Activated CD4-positive, alpha-beta T cell treated with anti-CD3 and anti-CD28 coated beads, Interleukin-10, Interleukin-2, amounts not matched to agents 100 ng/mL and 50 ng/mL, durations not matched to agents 16 hours and 8 hours (primary cell): ENCODE data around the gene RYR2.
"Not testable (repeated sequence)": the region's sequence is repeated elsewhere in the genome, so short reads cannot be mapped to it uniquely, and the experiment has no call there.

Experiments
- DNase-seq: peaks from one replicate; pipeline ENCODE4 v3.0.0-alpha.2; 2020

The RYR2 gene

GRCh38 chr1:237091691-237092090 is 49.7 kb downstream of the RYR2 start:
- DNase-seq = no peak

GRCh38 chr1:237093691-237094090 is 51.7 kb downstream of the RYR2 start:
- DNase-seq = no peak

- DNase-seq = no peak
These were observed 56.6 kb downstream of the RYR2 start for GRCh38 chr1:237098541-237098940.

GRCh38 chr1:237103021-237103420 is 61.0 kb downstream of the RYR2 start:
- DNase-seq = no peak

- no peak for DNase-seq
These were observed 62.1 kb downstream of the RYR2 start for GRCh38 chr1:237104096-237104495.

GRCh38 chr1:237105826-237106225 is 63.8 kb downstream of the RYR2 start:
- no peak for DNase-seq

GRCh38 chr1:237108297-237109040 is 66.5 kb downstream of the RYR2 start:
- no peak for DNase-seq

- no peak for DNase-seq
These were observed 69.8 kb downstream of the RYR2 start for GRCh38 chr1:237111807-237112206.

GRCh38 chr1:237112663-237113062 is 70.7 kb downstream of the RYR2 start:
- DNase-seq = no peak

- DNase-seq = no peak
These were observed 73.1 kb downstream of the RYR2 start for GRCh38 chr1:237115035-237115434.

- DNase-seq = no peak
These were observed 77.1 kb downstream of the RYR2 start for GRCh38 chr1:237119091-237119490.

- DNase-seq = no peak
These were observed 78.7 kb downstream of the RYR2 start for GRCh38 chr1:237120683-237121082.

GRCh38 chr1:237124856-237125462 is 83.0 kb downstream of the RYR2 start:
- DNase-seq = peak; percentile 3

- DNase-seq = no peak
These were observed 84.2 kb downstream of the RYR2 start for GRCh38 chr1:237126180-237126579.

GRCh38 chr1:237127301-237127700 is 85.3 kb downstream of the RYR2 start:
- DNase-seq = not testable (repeated sequence)

GRCh38 chr1:237133921-237134320 is 91.9 kb downstream of the RYR2 start:
- DNase-seq = no peak

- DNase-seq = no peak
These were observed 92.9 kb downstream of the RYR2 start for GRCh38 chr1:237134929-237135328.

GRCh38 chr1:237138551-237138950 is 96.6 kb downstream of the RYR2 start:
- DNase-seq = no peak

GRCh38 chr1:237139732-237140131 is 97.7 kb downstream of the RYR2 start:
- DNase-seq = no peak

GRCh38 chr1:237140986-237141385 is 99.0 kb downstream of the RYR2 start:
- DNase-seq = no peak

- DNase-seq = no peak
These were observed 99.5 kb downstream of the RYR2 start for GRCh38 chr1:237141502-237141901.

GRCh38 chr1:237145379-237146135 is 103.6 kb downstream of the RYR2 start:
- DNase-seq = no peak

- DNase-seq = no peak
These were observed 104.3 kb downstream of the RYR2 start for GRCh38 chr1:237146241-237146640.

- no peak for DNase-seq
These were observed 107.9 kb downstream of the RYR2 start for GRCh38 chr1:237149857-237150256.
